G401.6 (cell line): ENCODE measurements around the gene CBS.
"Not testable (repeated sequence)": the region's sequence is repeated elsewhere in the genome, so short reads cannot be mapped to it uniquely, and the experiment has no call there.

ENCODE experiments used
- FAIRE-seq: peaks from 2 replicates; lab custom pipeline; 2012; peaks lifted over from hg19 to GRCh38; lab: Jason Lieb, UNC

CBS gene

GRCh38 chr21:43066690-43067089 lies 8.9 kb downstream of the CBS start:
- not testable (repeated sequence) for FAIRE-seq

- FAIRE-seq: not testable (repeated sequence)
Measured at GRCh38 chr21:43065991-43066390, 9.6 kb downstream of the CBS start.

- FAIRE-seq: not testable (repeated sequence)
Measured at GRCh38 chr21:43064265-43064917, 11.2 kb downstream of the CBS start.

- FAIRE-seq: not testable (repeated sequence)
Measured at GRCh38 chr21:43062955-43063664, 12.5 kb downstream of the CBS start.

GRCh38 chr21:43053112-43053511 lies 22.5 kb downstream of the CBS start:
- not testable (repeated sequence) for FAIRE-seq

- not testable (repeated sequence) for FAIRE-seq
Measured at GRCh38 chr21:43045876-43046821, 29.5 kb downstream of the CBS start.

GRCh38 chr21:43045165-43045875 lies 30.3 kb downstream of the CBS start:
- not testable (repeated sequence) for FAIRE-seq

- not testable (repeated sequence) for FAIRE-seq
Measured at GRCh38 chr21:43044547-43044946, 31.1 kb downstream of the CBS start.

GRCh38 chr21:43043291-43043690 lies 32.3 kb downstream of the CBS start:
- not testable (repeated sequence) for FAIRE-seq

GRCh38 chr21:43042169-43042568 lies 33.5 kb downstream of the CBS start:
- not testable (repeated sequence) for FAIRE-seq

- FAIRE-seq: not testable (repeated sequence)
Measured at GRCh38 chr21:43038659-43039044, 37.0 kb downstream of the CBS start.

- not testable (repeated sequence) for FAIRE-seq
Measured at GRCh38 chr21:43037918-43038658, 37.5 kb downstream of the CBS start.

- not testable (repeated sequence) for FAIRE-seq
Measured at GRCh38 chr21:43036889-43037288, 38.7 kb downstream of the CBS start.

- FAIRE-seq: no peak
Measured at GRCh38 chr21:43034826-43035225, 40.8 kb downstream of the CBS start.

- FAIRE-seq: no peak
Measured at GRCh38 chr21:43034101-43034500, 41.5 kb downstream of the CBS start.

- FAIRE-seq: no peak
Measured at GRCh38 chr21:43031121-43031619, 44.5 kb downstream of the CBS start.

- no peak for FAIRE-seq
Measured at GRCh38 chr21:43029785-43030184, 45.9 kb downstream of the CBS start.

- FAIRE-seq: no peak
Measured at GRCh38 chr21:43027846-43028731, 47.5 kb downstream of the CBS start.

GRCh38 chr21:43025636-43026180 lies 49.9 kb downstream of the CBS start:
- no peak for FAIRE-seq
